Measurements from ENCODE around the gene PLXND1. TPM values are rescaled to one million over a fixed set of nuclear protein-coding genes. Genes with fewer than 3 reads are reported as not detected.

Gene PLXND1
- total RNA-seq, 2 experiments from 2014 or later = 4.7 to 6.0 TPM

DNA sequence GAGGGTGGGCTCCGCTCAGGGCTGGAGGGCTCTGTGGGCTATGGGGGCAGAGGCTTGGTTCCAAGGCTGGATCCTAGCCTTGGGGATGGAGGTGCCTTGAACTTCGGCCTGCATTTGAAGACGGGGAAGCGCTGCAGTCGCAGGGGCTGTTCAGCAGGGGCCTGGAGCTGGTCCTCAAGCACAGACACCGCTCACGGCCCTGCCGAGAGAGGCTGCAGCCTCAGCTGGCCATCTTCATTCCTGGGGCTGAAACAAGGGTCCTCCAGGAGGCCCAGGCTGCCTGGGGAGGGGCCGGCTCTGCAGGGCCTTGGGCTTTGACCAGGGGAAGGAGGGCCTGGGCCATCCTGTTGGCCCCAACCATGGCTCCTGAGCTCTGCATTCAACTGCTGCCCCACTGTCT, 25.6 kb upstream of the PLXND1 start:
- TF ChIP-seq EZH2phosphoT487 (IDR thresholded peaks at IDR 0.05; ENCODE audit: borderline replicate concordance, low read depth, low read length) = no peak
- TF ChIP-seq CTCF (conservative IDR thresholded peaks at IDR 0.05; ENCODE audit: low read length) = no peak
- intact Hi-C loops (cut with micrococcal nuclease; ENCODE audit: unreplicated experiment) = no loop called here
- H3K36me3 ChIP-seq (ENCODE audit: insufficient read depth, low read length) = no peaks in the 10 kb centered on the region
- POLR2A ChIA-PET = no interaction called here
- H3K9me3 ChIP-seq (ENCODE audit: low read length) = 0 out of 2 replicates have a peak, but pooled peaks cover 6% of the 10 kb centered on the region
- no TSS peak for BruUV-seq (replicated peaks)
- no peak overlapping the region for H3K4me3 ChIP-seq (ENCODE audit: low read depth, low read length, poor library complexity, severe bottlenecking)
- H4K20me1 ChIP-seq (ENCODE audit: insufficient read depth, low read length) = no peaks in the 10 kb centered on the region
- H3K4me2 ChIP-seq (ENCODE audit: low read length) = no peak overlapping the region
- CTCF ChIA-PET (ENCODE audit: unreplicated experiment) = no interaction called here
- no peaks in the 10 kb centered on the region for H3K79me2 ChIP-seq (ENCODE audit: insufficient read depth, low read depth, low read length)
- H3K27ac ChIP-seq (ENCODE audit: low read depth, low read length, poor library complexity, severe bottlenecking) = no peak overlapping the region
- no peak overlapping the region for H2AFZ ChIP-seq (ENCODE audit: low read length)
- H3K9me2 ChIP-seq (ENCODE audit: insufficient read depth, low read length) = no peaks in the 10 kb centered on the region
- peaks cover 1% of the 10 kb centered on the region for H3K4me1 ChIP-seq (ENCODE audit: insufficient read depth, low read length, poor library complexity, severe bottlenecking)
- no peak for DNase-seq (ENCODE audit: low spot score)

GRCh38 chr3:129629011-129629410, 22.5 kb upstream of the PLXND1 start:
- peaks cover 13% of the 10 kb centered on the region for H3K4me1 ChIP-seq (ENCODE audit: insufficient read depth, low read length, poor library complexity, severe bottlenecking)
- H3K27ac ChIP-seq (ENCODE audit: low read depth, low read length, poor library complexity, severe bottlenecking) = no peak overlapping the region
- TF ChIP-seq EZH2phosphoT487 (IDR thresholded peaks at IDR 0.05; ENCODE audit: borderline replicate concordance, low read depth, low read length) (no peak), CTCF (conservative IDR thresholded peaks at IDR 0.05; ENCODE audit: low read length) (no peak)
- CTCF ChIA-PET (ENCODE audit: unreplicated experiment) = interaction anchor here (0.6 kb wide), 1 partner anchor 477 kb away, joined by 3 read pairs; no protein-coding TSS in a partner anchor
- H3K4me3 ChIP-seq (ENCODE audit: low read depth, low read length, poor library complexity, severe bottlenecking) = no peak overlapping the region
- no peaks in the 10 kb centered on the region for H3K9me2 ChIP-seq (ENCODE audit: insufficient read depth, low read length)
- H4K20me1 ChIP-seq (ENCODE audit: insufficient read depth, low read length) = no peaks in the 10 kb centered on the region
- H3K79me2 ChIP-seq (ENCODE audit: insufficient read depth, low read depth, low read length) = no peaks in the 10 kb centered on the region
- no peak for DNase-seq (ENCODE audit: low spot score)
- no TSS peak for BruUV-seq (replicated peaks)
- H2AFZ ChIP-seq (ENCODE audit: low read length) = no peak overlapping the region
- no peak overlapping the region for H3K4me2 ChIP-seq (ENCODE audit: low read length)
- H3K36me3 ChIP-seq (ENCODE audit: insufficient read depth, low read length) = no peaks in the 10 kb centered on the region
- H3K9me3 ChIP-seq (ENCODE audit: low read length) = no peaks in the 10 kb centered on the region
- intact Hi-C loops (cut with micrococcal nuclease; ENCODE audit: unreplicated experiment) = loop anchor here (2.0 to 10.0 kb wide), 2 partner anchors 196 to 244 kb away; no protein-coding TSS in a partner anchor
- POLR2A ChIA-PET = no interaction called here

GRCh38 chr3:129628169-129628522, 21.7 kb upstream of the PLXND1 start:
- ChIA-PET CTCF (ENCODE audit: unreplicated experiment) (no interaction called here), POLR2A (no interaction called here)
- H3K9me2 ChIP-seq (ENCODE audit: insufficient read depth, low read length) = no peaks in the 10 kb centered on the region
- H3K79me2 ChIP-seq (ENCODE audit: insufficient read depth, low read depth, low read length) = no peaks in the 10 kb centered on the region
- H3K4me2 ChIP-seq (ENCODE audit: low read length) = peak overlapping the region; percentile 81; the same call in 1 of the 2 replicates
- intact Hi-C loops (cut with micrococcal nuclease; ENCODE audit: unreplicated experiment) = loop anchor here (1.0 to 10.0 kb wide), 5 partner anchors 138 to 306 kb away; no protein-coding TSS in a partner anchor
- H4K20me1 ChIP-seq (ENCODE audit: insufficient read depth, low read length) = no peaks in the 10 kb centered on the region
- TF ChIP-seq EZH2phosphoT487 (IDR thresholded peaks at IDR 0.05; ENCODE audit: borderline replicate concordance, low read depth, low read length) = no peak
- peak; percentile 15; the same call in 1 of the 2 replicates for TF ChIP-seq CTCF (conservative IDR thresholded peaks at IDR 0.05; ENCODE audit: low read length)
- no peak for DNase-seq (ENCODE audit: low spot score)
- H3K4me1 ChIP-seq (ENCODE audit: insufficient read depth, low read length, poor library complexity, severe bottlenecking) = peaks cover 13% of the 10 kb centered on the region
- H2AFZ ChIP-seq (ENCODE audit: low read length) = peak overlapping the region; percentile 16; the same call in 1 of the 2 replicates
- H3K36me3 ChIP-seq (ENCODE audit: insufficient read depth, low read length) = no peaks in the 10 kb centered on the region
- H3K9me3 ChIP-seq (ENCODE audit: low read length) = no peaks in the 10 kb centered on the region
- H3K4me3 ChIP-seq (ENCODE audit: low read depth, low read length, poor library complexity, severe bottlenecking) = no peak overlapping the region
- H3K27ac ChIP-seq (ENCODE audit: low read depth, low read length, poor library complexity, severe bottlenecking) = no peak overlapping the region
- BruUV-seq (replicated peaks) = no TSS peak
